ENCODE measurements around the gene TMEM154.

- TF ChIP-seq CTCF (IDR thresholded peaks at IDR 0.05) = no peak
- TF ChIP-seq POLR2A (IDR thresholded peaks at IDR 0.05) = no peak
Measured at GRCh38 chr4:152699313-152699712, 19.5 kb upstream of the TMEM154 start.
